CD4-positive, alpha-beta T cell treated with Interleukin-6 for 4 hours (primary cell): ENCODE measurements around the gene PLA2G3.

Experiments used
- DNase-seq: peaks from one replicate; pipeline ENCODE4 v3.0.0-alpha.2; 2020; ENCODE audit warnings: mixed read lengths

Gene PLA2G3

DNA sequence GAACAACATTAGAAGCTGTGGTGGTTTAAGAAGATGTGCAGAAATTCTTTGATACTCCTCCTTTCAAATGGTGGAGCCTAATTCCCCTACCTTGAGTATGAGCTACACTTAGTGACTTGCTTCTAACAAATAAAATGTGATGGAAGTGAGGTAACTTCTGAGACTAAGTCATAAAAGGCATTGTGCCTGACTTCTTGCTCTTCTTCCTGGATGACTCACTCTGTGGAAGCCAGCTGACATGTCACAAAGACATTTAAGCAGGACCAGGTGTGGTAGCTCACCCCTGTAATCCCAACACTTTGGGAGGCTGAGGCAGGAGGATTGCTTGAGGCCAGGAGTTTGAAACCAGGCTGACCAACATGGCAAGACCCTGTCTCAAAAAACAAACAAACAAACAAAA lies 3.9 kb upstream of the PLA2G3 start:
- no peak for DNase-seq

DNA sequence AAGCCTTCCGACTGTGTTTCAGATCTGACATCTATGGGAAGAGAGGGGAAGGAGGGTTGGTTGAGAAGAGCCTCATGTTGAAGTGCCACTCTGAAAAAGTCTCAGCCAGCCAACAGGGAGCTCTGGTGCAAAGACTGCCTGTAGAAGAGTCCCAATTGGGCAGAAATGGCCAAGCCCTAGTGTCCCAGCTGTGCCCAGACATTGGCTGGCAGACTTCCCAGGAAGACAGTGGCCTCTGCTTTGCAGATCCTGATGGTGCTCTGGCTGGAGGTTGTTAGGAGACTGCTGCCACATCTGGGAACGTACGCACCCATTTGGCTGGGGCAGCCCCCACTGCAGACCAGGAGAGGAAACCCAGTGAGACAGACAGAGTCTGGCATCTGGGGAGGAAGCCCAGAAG lies 3.2 kb upstream of the PLA2G3 start:
- DNase-seq, result no peak

DNA sequence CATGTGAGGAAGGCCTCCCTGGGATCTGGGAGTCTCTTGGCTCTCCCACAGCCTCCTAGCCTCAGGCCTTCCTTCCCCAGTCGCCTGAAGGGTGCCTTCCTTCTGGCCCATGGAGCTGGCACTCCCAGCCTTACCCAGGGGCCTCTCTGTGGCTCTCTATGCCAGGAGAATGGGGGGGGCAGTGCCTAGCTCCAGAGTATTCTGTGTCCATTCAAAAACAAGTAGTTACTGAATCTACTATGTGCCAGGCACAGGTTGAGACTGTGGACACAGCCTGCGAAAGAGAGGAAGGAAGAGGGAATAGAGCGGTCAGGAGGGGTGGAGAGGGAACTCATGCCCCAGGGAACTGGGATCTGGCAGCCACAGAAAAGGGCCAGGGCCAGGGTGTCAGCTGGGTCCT lies 2.7 kb upstream of the PLA2G3 start:
- no peak for DNase-seq

DNA sequence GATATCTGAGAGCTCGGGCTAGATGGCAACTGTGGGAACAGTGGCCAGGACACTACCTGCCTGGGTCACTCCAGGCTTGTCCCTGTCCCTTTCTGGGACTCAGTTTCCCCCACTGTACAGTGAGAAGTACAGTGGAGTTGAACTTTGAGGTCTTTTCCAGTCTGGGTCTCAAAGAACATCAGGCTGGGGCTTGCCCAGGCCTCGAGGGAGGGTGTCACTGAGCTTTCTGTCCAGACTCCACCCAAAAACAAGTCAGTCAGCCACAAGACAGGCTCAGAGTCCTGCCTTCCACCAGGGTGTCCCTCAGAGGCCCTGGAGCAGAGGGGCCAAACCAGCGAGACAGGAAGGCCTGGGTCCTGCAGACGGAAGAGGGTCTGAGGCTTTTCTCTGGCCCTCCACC lies 2.0 kb upstream of the PLA2G3 start:
- no peak for DNase-seq

DNA sequence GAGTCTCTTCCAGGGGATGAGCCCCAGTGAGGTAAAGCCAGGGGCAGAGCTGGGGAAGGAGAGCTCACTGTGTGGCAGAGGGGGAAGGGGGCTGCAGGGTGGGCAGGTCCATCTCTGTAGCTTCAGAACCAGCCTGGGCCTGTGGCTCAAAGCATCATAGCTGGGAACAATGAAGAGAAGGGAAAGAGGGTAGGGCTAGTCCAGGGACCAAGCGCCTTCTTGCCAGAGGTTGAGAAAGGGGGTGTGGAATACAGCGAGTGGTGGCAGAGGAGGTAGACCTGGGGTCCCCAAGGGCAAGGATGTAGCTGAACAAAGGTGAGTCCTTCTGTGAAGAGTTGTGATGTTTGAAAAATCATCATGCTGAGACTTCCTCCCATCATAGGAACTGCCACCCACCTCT lies 1.2 kb upstream of the PLA2G3 start:
- no peak for DNase-seq

DNA sequence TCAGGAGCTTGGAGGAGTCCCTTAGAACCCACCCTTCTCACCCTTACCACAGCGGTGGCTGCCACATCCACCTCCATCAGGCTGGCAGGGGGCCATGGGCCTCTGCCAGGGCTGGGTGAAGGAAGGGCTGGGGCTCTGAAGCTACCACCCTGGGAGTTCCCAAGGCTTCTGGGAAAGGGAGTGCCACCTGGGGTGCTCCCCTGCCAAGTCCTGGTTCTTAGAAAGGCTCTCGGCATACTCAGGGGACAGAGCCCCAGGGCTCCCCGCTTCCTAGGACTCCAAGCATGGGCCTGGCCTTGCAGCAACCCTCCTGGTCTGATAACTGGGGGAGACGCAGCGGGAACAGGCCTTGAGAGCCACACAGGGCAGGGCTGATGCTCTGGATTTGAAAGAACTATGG lies 438 bp upstream of the PLA2G3 start:
- no peak for DNase-seq

DNA sequence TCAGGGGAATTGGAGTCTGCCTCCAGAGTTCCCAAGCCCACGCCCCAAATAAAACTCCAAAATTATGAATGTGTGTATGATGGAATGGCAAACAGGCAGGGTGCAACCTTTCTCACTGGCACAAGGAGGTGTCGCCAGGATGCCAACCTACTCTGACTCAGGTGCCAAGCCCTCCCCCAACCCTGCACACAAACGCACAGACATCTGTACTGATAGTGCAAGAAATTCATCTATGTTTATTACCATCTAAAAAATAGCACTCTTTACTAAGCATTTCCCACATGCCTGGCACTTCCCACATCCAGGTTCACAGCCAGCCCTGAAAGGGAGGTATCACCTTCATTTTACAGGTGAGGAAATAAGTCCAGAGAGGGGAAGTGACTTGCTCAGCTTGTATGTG lies 1.2 kb downstream of the PLA2G3 start:
- no peak for DNase-seq

DNA sequence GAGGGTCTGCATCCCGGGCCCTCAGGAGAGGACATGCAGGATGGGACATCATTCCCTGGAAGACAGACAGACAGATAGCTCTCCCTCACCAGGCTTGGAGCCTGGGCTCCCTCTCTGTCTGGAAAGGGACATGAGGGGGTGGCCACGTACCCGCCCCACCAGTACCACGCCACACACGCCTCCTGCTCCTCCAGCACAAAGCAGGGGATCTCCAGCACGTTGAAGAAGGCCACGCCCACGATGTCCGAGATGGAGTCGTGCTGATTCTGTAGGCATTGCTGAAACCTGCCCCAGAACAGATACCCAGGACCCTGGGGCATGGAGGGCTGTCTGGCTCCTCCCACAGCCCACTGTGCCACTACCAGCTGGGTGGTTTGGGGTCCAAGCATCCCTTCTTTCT lies 2.2 kb downstream of the PLA2G3 start:
- DNase-seq, result no peak

DNA sequence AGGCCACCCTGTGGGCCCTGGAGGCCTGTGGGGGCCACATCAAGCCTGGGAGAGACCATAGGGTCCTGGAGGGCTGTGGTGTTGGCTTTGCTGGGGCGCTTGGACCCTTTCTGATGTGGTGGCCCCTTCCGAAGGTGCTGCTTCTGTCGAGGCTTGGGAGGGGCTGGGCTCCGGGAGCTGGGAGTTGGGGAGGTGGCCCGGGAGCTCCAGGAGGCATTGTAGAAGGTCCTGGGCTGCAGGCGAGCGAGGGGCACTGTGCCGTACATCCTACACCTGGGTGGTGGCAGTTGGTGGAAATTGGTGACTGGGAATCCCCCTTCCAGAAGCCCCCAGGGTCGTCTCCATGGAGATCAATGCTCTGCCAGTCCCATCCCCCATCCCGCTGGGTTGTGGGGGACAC lies 2.6 kb downstream of the PLA2G3 start:
- no peak for DNase-seq

DNA sequence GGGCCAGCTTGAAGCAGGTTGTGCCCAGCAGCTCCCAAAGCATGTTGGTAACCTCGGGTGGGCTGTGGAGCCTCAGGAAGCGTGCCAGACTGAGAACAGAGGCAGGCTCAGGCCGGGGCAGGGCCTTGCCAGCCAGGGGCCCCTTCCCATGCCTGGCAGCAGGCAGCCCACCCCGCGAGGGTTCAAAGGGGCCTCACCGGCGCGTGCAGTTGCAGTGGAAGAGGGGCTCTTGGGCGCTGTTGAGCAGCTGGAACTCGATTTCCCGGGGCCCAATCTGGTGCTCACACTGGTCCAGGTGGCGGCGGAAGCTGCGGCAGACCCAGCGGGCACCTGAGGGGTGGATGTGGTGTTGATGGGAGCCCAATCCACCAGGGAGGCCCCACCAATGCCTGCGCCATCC lies 3.6 kb downstream of the PLA2G3 start:
- DNase-seq, result no peak

DNA sequence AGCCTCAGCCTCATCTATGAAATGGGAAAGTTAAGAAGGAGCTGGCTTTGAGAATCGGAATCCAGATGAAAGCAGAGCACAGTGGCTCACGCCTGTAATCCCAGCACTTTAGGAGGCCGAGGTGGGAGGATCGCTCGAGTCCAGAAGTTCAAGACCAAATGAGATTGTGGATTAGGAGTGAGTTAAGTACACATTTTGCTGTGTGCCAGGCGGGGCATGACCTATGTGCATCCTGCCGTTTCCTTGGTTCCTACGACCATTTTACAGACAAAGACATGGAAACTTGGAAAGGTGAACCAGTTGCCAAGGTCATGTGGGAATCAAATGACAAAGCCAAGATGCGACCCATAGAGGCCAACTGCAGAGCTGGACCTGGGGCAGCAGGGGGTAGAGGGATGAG lies 4.2 kb downstream of the PLA2G3 start:
- DNase-seq, result no peak

DNA sequence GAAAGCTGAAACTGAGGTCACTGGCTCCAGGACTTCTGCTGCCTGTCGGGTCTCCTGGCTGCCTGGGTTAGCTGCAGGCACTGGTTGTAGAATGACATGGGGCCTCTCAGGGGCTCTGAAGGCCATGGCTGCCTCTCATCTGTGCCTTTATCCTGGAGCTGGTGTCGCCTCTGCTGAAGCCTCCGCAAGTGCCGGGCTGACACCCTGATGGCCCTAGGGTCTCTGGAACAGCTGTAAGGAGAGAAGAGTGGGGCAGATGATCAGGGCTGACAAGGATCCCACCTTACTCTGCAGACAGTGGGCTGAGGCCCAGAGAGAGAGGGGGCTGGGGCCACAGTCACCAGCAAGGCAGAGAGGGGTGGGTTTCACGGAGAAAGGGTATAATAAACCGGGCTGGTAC lies 4.6 kb downstream of the PLA2G3 start:
- no peak for DNase-seq

DNA sequence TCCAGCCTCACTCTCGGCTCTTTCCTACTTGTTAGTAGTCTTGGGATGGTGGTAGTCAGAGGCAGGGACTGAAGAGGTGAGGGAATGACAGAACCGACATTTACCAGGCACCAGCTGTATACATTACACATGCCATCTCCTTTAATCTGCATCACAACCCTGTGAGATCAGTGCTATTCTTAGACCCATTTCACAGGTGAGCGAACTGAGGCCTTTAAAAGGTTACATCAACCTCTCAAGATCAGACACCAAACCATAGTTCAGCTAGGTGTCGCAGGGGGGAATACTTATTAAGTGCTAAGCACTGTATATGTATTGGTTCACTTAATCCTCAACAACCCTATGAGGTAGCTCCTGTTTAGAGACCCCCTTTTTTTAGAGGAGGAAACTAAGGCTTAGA lies 5.6 kb downstream of the PLA2G3 start:
- no peak for DNase-seq

DNA sequence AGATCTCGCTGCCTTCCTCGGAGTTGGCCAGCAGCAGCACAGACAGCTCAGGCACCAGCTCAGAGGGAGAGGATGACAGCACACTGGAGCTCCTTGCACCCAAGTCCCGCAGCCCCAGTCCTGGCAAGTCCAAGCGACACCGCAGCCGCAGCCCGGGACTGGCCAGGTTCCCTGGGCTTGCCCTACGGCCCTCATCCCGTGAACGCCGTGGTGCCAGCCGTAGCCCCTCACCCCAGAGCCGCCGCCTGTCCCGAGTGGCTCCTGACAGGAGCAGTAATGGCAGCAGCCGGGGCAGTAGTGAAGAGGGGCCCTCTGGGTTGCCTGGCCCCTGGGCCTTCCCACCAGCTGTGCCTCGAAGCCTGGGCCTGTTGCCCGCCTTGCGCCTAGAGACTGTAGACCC lies 6.4 kb downstream of the PLA2G3 start:
- DNase-seq, result no peak

DNA sequence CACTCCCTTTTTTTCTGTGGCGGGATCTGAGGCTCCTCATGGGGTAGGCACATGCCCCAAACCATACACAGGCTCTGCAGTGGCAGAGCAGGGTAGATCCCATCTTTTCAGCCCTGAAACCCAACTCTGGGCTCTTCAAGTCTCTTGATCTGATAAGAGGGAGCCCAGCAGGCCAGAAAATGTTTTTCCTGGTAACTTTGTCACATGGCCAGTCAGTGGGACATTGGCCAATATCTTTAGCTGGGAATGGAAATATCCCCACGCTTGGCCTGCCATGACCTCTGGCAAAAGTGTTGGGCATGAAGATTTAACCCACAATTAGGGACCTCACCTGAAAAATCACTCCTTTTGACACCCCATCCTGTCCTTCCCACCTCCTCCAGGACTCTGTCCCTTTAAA lies 9.4 kb downstream of the PLA2G3 start:
- DNase-seq, result no peak

DNA sequence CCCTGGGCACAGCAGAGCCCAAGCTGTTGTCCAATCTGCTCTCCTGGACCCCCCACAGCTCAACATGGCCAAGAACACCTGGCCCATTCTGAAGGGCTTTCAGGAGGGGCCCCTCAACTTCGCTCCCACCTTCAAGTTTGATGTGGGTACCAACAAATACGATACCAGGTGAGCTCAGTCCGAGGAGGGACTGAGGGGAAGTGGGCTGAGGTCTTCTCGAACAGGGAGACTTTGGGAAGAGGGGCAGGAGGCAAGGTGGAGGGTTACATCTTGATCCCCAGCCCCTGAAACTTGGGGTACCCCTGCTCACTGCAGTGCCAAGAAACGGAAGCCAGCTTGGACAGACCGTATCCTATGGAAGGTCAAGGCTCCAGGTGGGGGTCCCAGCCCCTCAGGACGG lies 12.2 kb downstream of the PLA2G3 start:
- DNase-seq, result no peak

DNA sequence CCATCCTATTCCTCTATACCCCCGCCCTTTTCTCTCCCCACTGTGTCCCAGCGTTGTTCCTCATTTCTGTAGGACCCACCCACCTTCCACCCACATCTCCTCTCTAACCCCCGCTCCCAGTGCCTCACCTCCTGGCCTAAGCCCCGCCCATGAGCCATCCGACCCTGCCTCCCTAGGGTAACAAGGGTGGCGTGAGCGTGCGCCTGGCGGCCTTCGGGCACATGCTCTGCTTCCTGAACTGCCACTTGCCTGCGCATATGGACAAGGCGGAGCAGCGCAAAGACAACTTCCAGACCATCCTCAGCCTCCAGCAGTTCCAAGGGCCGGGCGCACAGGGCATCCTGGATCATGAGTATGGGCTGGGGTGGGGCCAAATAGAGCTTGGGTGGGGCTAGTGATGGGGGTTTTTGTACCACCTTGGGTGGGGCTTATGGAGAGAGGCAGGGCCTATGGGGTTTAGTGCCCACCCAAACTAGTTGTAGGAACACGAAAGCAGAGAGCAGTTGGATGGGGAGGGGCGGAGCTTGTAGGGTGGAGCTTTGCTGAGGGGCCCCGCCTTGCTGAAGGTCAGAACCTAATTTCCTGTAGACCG lies 13.0 kb downstream of the PLA2G3 start:
- no peak for DNase-seq

DNA sequence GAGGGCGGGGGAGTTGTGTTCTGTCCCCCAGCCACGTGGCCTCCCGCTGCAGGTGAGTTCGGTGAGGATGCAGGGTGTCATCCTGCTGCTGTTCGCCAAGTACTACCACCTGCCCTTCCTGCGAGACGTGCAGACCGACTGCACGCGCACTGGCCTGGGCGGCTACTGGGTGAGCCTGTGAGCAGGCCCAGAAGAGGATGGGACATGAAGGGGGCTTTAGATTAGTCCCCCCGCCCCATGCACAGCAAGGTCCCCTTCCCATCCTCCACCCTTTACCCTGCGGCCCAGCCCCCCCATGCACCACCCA lies 13.5 kb downstream of the PLA2G3 start:
- DNase-seq, result no peak

DNA sequence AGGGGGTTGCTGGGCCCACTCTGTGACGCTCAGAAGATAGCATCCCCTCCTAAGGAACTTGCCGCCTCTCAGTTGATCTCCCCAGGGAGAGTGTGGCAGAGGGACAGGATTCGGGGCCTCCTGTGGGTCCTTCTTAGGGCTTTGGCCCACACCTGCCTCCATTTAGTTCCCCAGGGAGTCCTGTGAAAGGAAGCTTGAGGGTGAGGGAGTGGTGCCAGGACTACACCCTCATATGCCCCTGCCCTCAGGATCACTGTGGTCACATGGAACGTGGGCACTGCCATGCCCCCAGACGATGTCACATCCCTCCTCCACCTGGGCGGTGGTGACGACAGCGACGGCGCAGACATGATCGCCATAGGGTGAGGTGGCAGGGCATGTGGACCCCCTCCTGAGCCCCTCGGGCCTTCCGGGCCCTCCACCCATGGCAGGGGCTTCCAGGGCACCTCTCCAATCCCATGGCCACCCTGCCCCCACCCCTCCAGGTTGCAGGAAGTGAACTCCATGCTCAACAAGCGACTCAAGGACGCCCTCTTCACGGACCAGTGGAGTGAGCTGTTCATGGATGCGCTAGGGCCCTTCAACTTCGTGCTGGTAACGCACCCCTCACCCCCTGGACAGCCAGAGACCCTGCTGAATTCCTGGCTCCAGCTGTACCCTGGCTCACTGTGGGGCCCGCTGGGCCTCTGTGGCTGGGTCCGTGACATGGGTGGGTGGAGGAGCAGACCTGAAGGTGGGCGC lies 14.0 kb downstream of the PLA2G3 start:
- no peak for DNase-seq

DNA sequence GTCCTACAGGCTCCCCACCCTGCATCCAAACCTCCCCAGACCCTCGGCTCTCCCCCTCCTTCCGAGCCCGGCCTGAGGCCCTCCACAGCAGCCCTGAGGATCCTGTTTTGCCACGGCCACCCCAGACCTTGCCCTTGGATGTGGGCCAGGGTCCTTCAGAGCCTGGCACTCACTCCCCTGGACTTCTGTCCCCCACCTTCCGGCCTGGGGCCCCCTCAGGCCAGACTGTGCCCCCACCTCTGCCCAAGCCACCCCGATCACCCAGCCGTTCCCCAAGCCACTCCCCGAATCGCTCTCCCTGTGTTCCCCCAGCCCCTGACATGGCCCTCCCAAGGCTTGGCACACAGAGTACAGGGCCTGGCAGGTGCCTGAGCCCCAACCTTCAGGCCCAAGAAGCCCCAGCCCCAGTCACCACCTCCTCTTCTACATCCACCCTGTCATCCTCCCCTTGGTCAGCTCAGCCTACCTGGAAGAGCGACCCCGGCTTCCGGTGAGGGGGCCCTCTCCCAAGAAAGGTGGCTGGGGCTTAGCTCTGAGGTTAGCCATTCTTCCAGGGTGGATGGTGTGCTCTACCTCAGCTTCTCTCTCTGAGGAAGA lies 14.7 kb downstream of the PLA2G3 start:
- DNase-seq, result no peak

DNA sequence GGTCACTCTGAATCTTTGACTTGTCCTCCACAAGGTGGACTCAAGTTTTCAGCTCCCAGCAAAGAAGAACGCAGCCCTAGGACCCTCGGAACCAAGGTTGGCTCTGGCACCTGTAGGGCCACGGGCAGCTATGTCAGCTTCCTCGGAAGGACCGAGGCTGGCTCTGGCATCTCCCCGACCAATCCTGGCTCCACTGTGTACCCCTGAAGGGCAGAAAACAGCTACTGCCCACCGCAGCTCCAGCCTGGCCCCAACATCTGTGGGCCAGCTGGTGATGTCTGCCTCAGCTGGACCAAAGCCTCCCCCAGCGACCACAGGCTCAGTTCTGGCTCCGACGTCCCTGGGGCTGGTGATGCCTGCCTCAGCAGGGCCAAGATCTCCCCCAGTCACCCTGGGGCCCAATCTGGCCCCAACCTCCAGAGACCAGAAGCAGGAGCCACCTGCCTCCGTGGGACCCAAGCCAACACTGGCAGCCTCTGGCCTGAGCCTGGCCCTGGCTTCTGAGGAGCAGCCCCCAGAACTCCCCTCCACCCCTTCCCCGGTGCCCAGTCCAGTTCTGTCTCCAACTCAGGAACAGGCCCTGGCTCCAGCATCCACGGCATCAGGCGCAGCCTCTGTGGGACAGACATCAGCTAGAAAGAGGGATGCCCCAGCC lies 15.4 kb downstream of the PLA2G3 start:
- no peak for DNase-seq

DNA sequence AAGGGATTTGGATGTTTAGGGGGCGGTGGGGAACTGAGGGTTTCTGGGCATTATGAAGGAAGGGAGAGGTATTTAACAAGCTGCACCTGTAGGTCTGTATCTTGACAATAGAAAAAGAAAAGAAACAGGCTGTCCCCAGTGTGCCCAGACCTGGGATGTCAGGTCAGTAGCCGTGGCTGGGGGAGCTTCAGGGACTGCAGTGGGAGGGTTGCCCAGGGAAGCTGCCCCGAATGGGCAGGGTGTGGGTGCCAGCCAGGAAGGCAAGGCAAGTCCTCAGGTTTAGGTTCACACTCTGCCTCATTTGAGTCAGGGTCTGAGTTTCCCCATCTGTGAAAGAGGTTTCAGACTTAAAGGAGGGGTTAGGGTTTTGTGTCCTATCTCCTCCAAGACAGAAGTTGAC lies 16.0 kb downstream of the PLA2G3 start:
- DNase-seq, result no peak

DNA sequence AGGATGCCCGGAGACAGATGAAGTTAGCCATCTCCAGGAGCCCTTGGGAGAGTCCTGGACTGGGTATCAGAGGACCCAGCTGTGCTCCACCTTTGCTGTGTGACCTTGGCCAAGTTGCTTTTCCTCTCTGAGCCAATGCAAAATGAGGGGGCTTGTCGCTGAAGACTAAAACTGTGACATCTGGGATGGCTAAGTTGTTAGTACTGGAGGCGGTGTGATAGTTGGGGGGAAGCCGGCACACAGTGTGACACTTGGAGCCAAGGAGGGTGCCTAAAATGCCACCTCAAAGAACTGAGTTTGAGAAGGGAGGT lies 17.1 kb downstream of the PLA2G3 start:
- no peak for DNase-seq

DNA sequence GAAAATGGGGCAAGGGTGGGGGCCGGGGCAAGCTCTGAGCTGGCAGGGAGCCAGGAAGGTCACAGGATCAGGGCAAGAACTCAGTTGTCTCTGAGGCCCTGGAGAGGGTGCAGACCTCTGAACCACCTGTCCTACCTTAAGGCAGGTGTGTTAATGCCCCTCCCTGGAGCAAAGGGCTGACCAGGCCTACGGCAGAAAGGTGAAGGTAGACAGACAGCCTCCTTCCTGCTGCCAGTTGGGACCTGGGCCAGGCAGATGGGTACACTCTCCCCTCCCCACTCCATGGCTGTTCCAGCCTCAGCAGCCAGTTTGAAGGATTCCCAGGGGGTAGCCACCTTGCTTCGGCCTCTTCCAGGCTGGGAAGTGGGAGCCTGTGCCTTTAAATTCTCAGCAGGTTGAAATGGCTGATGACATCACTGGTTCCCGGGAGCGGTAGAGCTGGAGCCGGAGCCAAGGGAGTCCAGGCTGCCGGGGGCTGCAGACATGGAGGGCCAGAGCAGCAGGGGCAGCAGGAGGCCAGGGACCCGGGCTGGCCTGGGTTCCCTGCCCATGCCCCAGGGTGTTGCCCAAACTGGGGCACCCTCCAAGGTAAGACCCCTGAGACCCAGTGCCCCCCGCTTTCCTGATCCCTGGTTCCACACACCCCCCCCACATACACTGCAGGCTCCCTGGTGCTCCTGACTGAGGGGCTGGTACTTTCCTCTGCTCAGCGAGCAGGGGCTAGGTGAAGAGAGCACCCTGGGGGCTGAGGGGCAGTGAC lies 17.6 kb downstream of the PLA2G3 start, which contains the start of gene INPP5J:
Gene INPP5J (plus strand): TSS at position 435 of the 760 bp plus-strand sequence. CDS start 49 bp downstream, at position 484.
- DNase-seq, result no peak
